Chondrocyte (in vitro differentiated cells): ENCODE measurements around the gene SCGB2A2. TPM values are rescaled to one million over a fixed set of nuclear protein-coding genes. Genes with fewer than 3 reads are reported as not detected.

Experiments
- DNase-seq: peaks from one replicate; pipeline ENCODE4 v3.0.0; 2021; ENCODE audit warnings: mixed read lengths, low spot score
- H3K27ac Mint-ChIP-seq: one replicate; pipeline ENCODE4 v1.8.0; 2021; ENCODE audit warnings: mild to moderate bottlenecking, moderate library complexity, mixed read lengths; ENCODE audit not compliant: unreplicated experiment
- H3K27me3 Mint-ChIP-seq: 2 replicates; pipeline ENCODE4 v1.8.0; 2021; ENCODE audit warnings: low read depth, mixed read lengths
- H3K36me3 Mint-ChIP-seq: 2 replicates; pipeline ENCODE4 v1.8.0; 2021; ENCODE audit warnings: low read depth, mixed read lengths
- H3K4me1 Mint-ChIP-seq: 2 replicates; pipeline ENCODE4 v1.8.0; 2021; ENCODE audit warnings: low read depth, mild to moderate bottlenecking, mixed read lengths
- H3K4me3 Mint-ChIP-seq: one replicate; pipeline ENCODE4 v1.8.0; 2021; ENCODE audit warnings: mild to moderate bottlenecking, moderate library complexity, mixed read lengths; ENCODE audit not compliant: unreplicated experiment
- H3K9me3 Mint-ChIP-seq: 2 replicates; pipeline ENCODE4 v1.8.0; 2021; ENCODE audit warnings: low read depth, mixed read lengths
- CTCF ChIP-seq: fragments of 200-600 bp; sonication (generic); IDR thresholded peaks from 2 replicates; pipeline ENCODE4 v1.5.0; 2021; ENCODE audit warnings: antibody characterized with exemption, mild to moderate bottlenecking, moderate library complexity
- total RNA-seq: library from RNA; stranded (reverse); gene quantifications from 3 replicates; pipeline ENCODE4 v1.2.1, GENCODE V29; 2021

Gene SCGB2A2
- total RNA-seq, 1 donor from 2014 or later, result not detected

- Mint-ChIP-seq H3K4me3 (no peak overlapping the region), H3K4me1 (no peaks in the 10 kb centered on the region)
- no peak for TF ChIP-seq CTCF
Observed at GRCh38 chr11:62280452-62280851, 10.5 kb downstream of the SCGB2A2 start.

GRCh38 chr11:62295504-62295903 is 25.5 kb downstream of the SCGB2A2 start:
- TF ChIP-seq CTCF, result no peak
- DNase-seq, result no peak
- H3K27me3 Mint-ChIP-seq, result peaks cover 21% of the 10 kb centered on the region
- H3K27ac Mint-ChIP-seq, result no peak overlapping the region
- H3K4me3 Mint-ChIP-seq, result no peak overlapping the region
- no peaks in the 10 kb centered on the region for H3K36me3 Mint-ChIP-seq
- H3K9me3 Mint-ChIP-seq, result no peaks in the 10 kb centered on the region
- H3K4me1 Mint-ChIP-seq, result no peaks in the 10 kb centered on the region

More at GRCh38 chr11:62280452-62280851, 10.5 kb downstream of the SCGB2A2 start:
- no peaks in the 10 kb centered on the region for H3K36me3 Mint-ChIP-seq
- no peaks in the 10 kb centered on the region for H3K9me3 Mint-ChIP-seq
- no peak overlapping the region for H3K27ac Mint-ChIP-seq
- peaks cover 9% of the 10 kb centered on the region for H3K27me3 Mint-ChIP-seq
- no peak for DNase-seq

GRCh38 chr11:62298975-62299374 is 29.0 kb downstream of the SCGB2A2 start, which contains the start of gene SCGB1D4:
SCGB1D4 (minus strand) TSS chr11:62299075; CDS start chr11:62299010, 65 bp downstream.
- H3K4me1 Mint-ChIP-seq, result no peaks in the 10 kb centered on the region
- H3K36me3 Mint-ChIP-seq, result no peaks in the 10 kb centered on the region
- DNase-seq, result no peak
- no peak for TF ChIP-seq CTCF
- no peak within 1 kb of the TSS for H3K4me3 Mint-ChIP-seq
- no peak within 1 kb of the TSS for H3K27ac Mint-ChIP-seq
- no peaks in the 10 kb centered on the region for H3K9me3 Mint-ChIP-seq
- H3K27me3 Mint-ChIP-seq, result peaks cover 32% of the 10 kb centered on the region

GRCh38 chr11:62306227-62306626 is 36.3 kb downstream of the SCGB2A2 start:
- Mint-ChIP-seq H3K9me3 (peaks cover 8% of the 10 kb centered on the region), H3K36me3 (no peaks in the 10 kb centered on the region), H3K4me3 (no peak overlapping the region), H3K27ac (no peak overlapping the region), H3K27me3 (peaks cover 26% of the 10 kb centered on the region), H3K4me1 (peaks cover 3% of the 10 kb centered on the region)
- TF ChIP-seq CTCF, result no peak
- no peak for DNase-seq

- peaks cover 32% of the 10 kb centered on the region for H3K27me3 Mint-ChIP-seq
- no peak for TF ChIP-seq CTCF
- no peak for DNase-seq
- H3K4me1 Mint-ChIP-seq, result peaks cover 4% of the 10 kb centered on the region
- H3K9me3 Mint-ChIP-seq, result peaks cover 8% of the 10 kb centered on the region
- no peaks in the 10 kb centered on the region for H3K36me3 Mint-ChIP-seq
- no peak overlapping the region for H3K27ac Mint-ChIP-seq
- no peak overlapping the region for H3K4me3 Mint-ChIP-seq
Observed at GRCh38 chr11:62307950-62308349, 38.0 kb downstream of the SCGB2A2 start.
